HG03575 (cell line): ENCODE data around the gene BEAN1.

Source experiments
- ATAC-seq: cut with Tn5 transposase; IDR thresholded peaks from one replicate; pipeline ENCODE4 v1.9.1; 2021; ENCODE audit not compliant: unreplicated experiment, insufficient number of reproducible peaks, low FRiP score; ENCODE audit errors: extremely low read depth

Gene BEAN1

GRCh38 chr16:66391726-66392670 is 35.1 kb upstream of the BEAN1 start:
- no peak for ATAC-seq

- ATAC-seq: no peak
Observed at GRCh38 chr16:66395806-66396555, 31.1 kb upstream of the BEAN1 start.

GRCh38 chr16:66397736-66398433 is 29.2 kb upstream of the BEAN1 start:
- no peak for ATAC-seq

DNA sequence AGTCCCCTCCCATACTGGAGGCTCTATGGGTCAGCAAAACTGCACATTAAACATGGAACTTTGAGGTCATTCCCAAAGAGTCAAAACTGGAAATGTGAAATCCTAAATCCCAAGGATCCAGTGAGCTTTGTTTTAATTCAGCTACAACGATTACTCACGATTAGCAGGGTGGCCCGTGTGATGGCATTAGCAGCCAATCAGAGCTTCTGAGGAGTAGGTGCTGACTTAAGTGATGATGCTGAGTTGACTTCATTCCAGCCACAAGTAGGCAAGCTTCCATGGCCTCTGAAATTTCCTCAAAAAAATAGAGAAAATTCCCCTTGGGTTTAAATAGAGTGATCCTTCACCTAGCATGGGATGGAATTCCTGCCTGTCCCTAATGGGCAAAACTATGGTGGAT is 28.1 kb upstream of the BEAN1 start:
- ATAC-seq: no peak

DNA sequence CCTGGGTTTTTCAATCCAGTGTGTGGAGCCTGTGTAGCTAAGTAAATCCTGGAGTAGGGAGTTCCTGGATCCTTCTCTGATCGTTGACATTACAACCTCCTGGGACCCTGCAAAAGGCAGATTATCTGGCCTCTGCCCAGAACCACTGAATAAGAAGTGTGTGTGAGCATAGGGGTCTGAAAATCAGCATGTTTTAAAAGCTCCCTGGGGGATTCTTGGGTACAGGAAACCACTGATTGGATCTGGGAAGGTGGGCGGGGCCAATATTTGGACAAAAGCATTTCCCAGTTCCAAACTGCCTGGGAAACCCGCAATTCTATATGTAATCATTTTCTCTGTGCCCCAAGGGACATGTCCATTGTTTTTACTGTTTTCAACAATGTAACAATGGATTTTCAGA is 27.2 kb upstream of the BEAN1 start:
- no peak for ATAC-seq

- ATAC-seq: no peak
Observed at GRCh38 chr16:66400503-66401380, 26.4 kb upstream of the BEAN1 start.

- no peak for ATAC-seq
Observed at GRCh38 chr16:66401610-66402009, 25.5 kb upstream of the BEAN1 start.

DNA sequence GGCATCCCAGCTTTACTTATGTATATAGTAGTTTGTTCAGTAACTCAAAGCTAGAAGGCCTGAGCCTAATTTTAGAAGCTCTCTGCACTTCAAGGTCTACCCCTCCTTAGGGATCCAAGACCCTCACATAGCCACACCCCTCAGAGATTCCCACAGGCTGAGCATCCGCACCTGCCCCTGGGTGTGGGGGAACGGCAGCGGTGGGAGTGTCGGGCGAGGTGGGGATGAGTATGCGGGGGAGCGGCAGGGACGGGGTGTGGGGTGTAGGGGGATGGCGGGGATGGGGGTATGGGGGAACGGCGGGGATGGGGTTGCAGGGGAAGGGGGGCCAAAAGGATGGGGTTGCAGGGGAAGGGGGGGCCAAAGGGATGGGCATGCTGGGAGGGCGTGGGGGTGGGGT is 24.9 kb upstream of the BEAN1 start:
- no peak for ATAC-seq

GRCh38 chr16:66402591-66403230 is 24.4 kb upstream of the BEAN1 start:
- ATAC-seq: no peak

GRCh38 chr16:66403531-66404145 is 23.5 kb upstream of the BEAN1 start:
- no peak for ATAC-seq

- ATAC-seq: no peak
Observed at GRCh38 chr16:66405057-66405783, 21.9 kb upstream of the BEAN1 start.

DNA sequence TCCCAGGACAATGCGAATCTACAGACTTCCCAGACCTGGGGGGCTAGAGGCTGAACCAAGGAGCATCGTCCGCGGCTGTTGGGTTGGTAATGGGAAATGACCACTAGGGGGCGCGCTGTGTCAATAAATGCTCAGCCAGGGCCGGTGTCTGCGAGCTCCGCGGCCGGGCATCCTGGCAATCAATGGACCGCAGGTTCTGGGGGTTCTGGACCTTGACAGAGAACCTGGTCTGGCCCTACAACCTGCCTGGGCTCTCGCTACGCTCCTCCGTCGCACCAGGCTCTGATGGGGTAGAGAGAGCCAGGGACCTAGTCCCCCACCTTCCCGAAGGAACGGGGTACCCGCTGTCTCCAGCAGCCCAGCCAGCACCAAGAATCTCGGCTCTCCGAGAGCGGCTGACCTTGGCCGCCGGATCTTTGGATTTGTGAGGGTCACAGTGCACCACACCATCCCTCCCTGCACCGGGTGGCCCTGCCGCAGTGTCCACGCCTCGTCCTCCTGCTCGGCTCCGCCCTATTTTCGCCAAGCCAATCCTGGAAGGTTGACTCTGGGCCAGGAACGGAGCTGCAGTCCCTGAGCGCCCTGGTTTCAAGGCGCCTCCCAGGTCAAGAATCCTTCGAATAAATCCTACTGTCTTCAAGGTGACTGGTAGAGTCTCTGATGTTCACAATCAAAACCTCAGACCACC is 20.4 kb upstream of the BEAN1 start:
- ATAC-seq: no peak

GRCh38 chr16:66408163-66409048 is 18.7 kb upstream of the BEAN1 start:
- no peak for ATAC-seq

- ATAC-seq: no peak
Observed at GRCh38 chr16:66409156-66409555, 17.9 kb upstream of the BEAN1 start.

GRCh38 chr16:66412182-66412581 is 14.9 kb upstream of the BEAN1 start:
- no peak for ATAC-seq

GRCh38 chr16:66414891-66415290 is 12.2 kb upstream of the BEAN1 start:
- no peak for ATAC-seq
